Progenitor cell of endocrine pancreas (in vitro differentiated cells): ENCODE data around the gene PRR35. TPM values are rescaled to one million over a fixed set of nuclear protein-coding genes. Genes with fewer than 3 reads are reported as not detected.

Experiments
- DNase-seq: peaks from one replicate; pipeline ENCODE4 v3.0.0; 2021; ENCODE audit warnings: low spot score; ENCODE audit not compliant: unreplicated experiment
- H3K27ac Mint-ChIP-seq: 2 replicates; pipeline ENCODE4 v1.8.0; 2021; ENCODE audit warnings: mild to moderate bottlenecking, moderate library complexity, mixed read lengths
- H3K27me3 Mint-ChIP-seq: 2 replicates; pipeline ENCODE4 v1.8.0; 2021; ENCODE audit warnings: mixed read lengths
- H3K36me3 Mint-ChIP-seq: 2 replicates; pipeline ENCODE4 v1.8.0; 2022; ENCODE audit warnings: mixed read lengths; ENCODE audit not compliant: insufficient read depth
- H3K4me1 Mint-ChIP-seq: 2 replicates; pipeline ENCODE4 v1.8.0; 2021; ENCODE audit warnings: low read depth, mixed read lengths
- H3K4me3 Mint-ChIP-seq: 2 replicates; pipeline ENCODE4 v1.8.0; 2021; ENCODE audit warnings: low read depth, mild to moderate bottlenecking, moderate library complexity, mixed read lengths
- H3K9me3 Mint-ChIP-seq: 2 replicates; pipeline ENCODE4 v1.8.0; 2021; ENCODE audit warnings: low read depth, mixed read lengths
- total RNA-seq: library from RNA; stranded (reverse); gene quantifications from 2 replicates; pipeline ENCODE4 v1.2.1, GENCODE V29; 2021
- TF ChIP-seq, protein P1 (sequence below): fragments of 200-600 bp; sonication (generic); IDR thresholded peaks from one replicate; pipeline ENCODE4 v1.5.0; 2021; ENCODE audit warnings: antibody characterized with exemption, mild to moderate bottlenecking; ENCODE audit not compliant: unreplicated experiment

Gene PRR35
- total RNA-seq, 1 donor from 2014 or later = not detected

DNA sequence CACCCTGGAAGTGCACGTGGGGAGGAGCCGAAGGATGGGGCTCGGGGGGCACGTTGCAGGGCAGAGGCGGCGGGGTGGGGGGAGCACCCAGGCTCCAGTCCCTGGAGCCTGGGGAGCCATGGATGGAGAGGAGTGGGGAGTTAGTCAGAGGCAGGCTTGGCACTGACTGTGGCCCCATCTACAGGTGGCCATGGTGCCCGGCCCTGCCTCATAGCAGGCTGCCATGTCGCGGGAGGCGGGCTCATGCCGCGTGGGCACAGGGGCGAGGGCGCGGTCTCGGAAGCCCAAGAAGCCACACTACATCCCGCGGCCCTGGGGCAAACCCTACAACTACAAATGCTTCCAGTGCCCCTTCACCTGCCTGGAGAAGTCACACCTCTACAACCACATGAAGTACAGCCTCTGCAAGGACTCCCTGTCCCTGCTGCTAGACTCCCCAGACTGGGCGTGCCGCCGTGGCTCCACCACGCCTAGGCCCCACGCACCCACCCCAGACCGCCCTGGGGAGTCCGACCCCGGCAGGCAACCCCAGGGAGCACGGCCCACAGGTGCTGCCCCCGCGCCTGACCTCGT, 3.0 kb downstream of the PRR35 start:
- Mint-ChIP-seq H3K4me3 (no peak overlapping the region), H3K36me3 (no peaks in the 10 kb centered on the region), H3K27me3 (peaks cover 21% of the 10 kb centered on the region), H3K27ac (no peak overlapping the region), H3K4me1 (peaks cover 6% of the 10 kb centered on the region), H3K9me3 (no peaks in the 10 kb centered on the region)
- no peak for DNase-seq
- TF ChIP-seq, protein P1, sequence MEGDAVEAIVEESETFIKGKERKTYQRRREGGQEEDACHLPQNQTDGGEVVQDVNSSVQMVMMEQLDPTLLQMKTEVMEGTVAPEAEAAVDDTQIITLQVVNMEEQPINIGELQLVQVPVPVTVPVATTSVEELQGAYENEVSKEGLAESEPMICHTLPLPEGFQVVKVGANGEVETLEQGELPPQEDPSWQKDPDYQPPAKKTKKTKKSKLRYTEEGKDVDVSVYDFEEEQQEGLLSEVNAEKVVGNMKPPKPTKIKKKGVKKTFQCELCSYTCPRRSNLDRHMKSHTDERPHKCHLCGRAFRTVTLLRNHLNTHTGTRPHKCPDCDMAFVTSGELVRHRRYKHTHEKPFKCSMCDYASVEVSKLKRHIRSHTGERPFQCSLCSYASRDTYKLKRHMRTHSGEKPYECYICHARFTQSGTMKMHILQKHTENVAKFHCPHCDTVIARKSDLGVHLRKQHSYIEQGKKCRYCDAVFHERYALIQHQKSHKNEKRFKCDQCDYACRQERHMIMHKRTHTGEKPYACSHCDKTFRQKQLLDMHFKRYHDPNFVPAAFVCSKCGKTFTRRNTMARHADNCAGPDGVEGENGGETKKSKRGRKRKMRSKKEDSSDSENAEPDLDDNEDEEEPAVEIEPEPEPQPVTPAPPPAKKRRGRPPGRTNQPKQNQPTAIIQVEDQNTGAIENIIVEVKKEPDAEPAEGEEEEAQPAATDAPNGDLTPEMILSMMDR = no peak

DNA sequence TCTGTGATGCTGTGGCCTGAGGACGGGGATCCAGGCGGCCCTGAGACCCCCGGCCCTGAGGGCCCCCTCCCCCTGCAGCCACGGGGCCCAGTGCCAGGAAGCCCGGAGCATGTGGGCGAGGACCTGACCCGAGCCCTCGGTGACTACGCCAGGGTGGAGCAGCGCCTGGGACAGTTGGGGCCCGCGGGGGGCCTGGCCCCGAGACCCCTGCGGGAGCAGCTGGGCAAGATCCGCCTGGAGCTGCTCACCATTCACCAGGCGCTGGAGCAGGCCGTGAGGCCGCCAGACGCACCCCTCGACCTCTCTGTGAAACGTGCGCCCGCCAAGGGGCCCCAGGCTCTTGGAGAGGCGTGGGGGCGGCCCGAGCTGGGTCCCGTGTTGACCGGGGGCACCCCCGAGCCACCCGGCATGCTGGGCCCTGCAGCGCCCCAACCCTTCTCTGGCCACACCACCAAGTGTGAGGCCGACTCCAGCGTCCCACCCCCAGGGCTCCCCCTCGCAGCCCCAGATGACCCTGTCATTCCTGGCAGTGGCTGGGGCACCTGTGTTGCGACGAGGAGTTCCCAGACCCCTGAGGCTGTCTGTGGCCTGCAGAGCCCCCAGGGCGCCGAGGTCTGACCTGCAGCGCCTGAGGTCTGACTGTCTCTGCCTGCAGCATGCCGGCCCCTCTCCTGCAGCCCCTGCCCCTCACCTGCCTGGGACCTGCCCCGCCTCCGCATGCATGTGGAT, 4.7 kb downstream of the PRR35 start:
- no peak overlapping the region for H3K4me3 Mint-ChIP-seq
- TF ChIP-seq, protein P1 = no peak
- H3K9me3 Mint-ChIP-seq = no peaks in the 10 kb centered on the region
- no peak for DNase-seq
- H3K36me3 Mint-ChIP-seq = no peaks in the 10 kb centered on the region
- H3K4me1 Mint-ChIP-seq = peaks cover 10% of the 10 kb centered on the region
- no peak overlapping the region for H3K27ac Mint-ChIP-seq
- peaks cover 12% of the 10 kb centered on the region for H3K27me3 Mint-ChIP-seq

DNA sequence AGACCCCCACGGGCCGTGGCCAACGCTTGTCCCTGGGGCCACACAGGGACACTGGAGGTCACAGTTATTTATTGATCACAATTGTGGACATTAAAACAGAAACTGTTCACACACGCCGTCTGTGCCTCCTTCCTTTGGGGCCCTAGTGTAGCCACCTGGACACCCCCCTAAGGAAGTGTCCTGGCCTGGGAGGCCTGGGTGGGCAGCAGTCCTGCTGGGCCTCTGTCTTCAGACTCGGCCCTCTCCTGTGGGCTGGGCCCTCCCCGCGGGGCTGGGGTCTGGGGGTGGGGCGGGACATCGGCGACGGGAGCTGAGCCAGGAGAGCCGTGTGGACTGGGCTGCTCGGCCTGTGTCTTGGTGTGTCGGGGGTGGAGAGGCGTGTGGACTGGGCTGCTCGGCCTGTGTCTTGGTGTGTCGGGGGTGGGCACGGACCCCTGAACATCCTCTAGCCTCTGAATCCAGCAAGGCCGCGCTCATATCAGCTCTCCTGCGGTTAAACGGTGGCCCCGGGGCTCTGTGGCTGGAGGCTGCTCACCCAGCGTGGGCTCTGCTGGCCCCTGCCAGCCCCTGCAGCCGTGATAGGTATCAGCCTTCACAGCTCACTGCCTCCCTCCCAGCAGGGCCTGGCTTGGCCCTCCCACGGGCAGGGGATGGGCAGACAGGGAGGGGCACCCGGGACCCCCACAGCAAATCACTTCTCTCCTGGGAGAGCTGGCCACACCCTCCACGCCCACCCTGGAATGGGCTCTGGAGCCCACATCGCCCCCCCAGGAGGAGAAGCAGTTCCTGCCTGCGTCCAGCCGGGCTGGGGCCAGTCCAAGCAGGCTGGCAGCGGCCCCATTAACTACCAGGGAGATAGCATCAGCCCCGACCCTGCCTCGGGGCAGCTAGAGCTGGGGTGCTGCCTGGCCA, 5.5 kb downstream of the PRR35 start:
- Mint-ChIP-seq H3K27ac (no peak overlapping the region), H3K27me3 (peaks cover 12% of the 10 kb centered on the region), H3K4me1 (peaks cover 11% of the 10 kb centered on the region), H3K4me3 (no peak overlapping the region), H3K36me3 (no peaks in the 10 kb centered on the region), H3K9me3 (no peaks in the 10 kb centered on the region)
- TF ChIP-seq, protein P1 = no peak
- no peak for DNase-seq

DNA sequence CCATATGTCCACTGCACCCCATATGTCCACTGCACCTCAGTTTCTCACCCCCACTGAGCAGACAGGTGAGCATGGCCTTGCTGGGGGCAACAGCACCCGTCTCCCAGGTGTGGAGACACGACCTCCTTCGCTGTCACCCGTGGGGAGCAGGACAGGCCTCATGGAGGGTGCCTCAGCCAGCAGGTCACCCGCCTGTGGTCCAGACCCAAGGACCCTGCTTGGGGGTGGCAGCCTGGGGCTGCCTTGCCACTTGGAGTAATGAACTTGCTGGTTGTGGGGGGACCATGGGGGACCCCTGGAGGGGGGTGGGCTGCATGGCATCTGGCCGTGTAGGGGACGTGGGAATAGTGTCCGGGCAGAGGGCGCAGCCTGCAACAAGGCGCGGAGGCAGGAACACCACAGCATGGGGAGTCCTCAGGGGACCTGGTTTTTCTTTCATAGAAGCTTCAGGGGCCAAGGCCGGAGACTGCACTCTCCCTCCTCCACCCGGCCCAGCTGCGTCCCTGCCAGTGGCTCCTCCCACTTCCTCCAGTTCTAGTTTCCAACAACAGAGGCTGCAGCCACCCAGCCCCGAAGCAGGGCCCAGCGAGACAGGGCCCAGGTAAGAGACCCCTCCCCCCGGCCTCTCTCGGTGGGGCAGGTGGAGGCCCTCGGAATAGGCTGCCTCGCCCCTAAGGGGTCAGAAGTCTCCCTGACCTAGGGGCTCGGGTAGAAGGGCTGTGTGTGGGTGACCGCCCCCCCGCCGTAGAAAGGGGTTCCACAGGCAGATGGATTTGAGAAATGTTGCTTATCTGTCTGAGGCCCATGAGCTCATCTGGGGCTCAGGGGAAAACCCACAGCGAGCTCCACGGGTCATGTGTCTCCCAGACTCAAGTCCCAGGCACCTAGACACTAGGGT, 6.5 kb downstream of the PRR35 start, which contains the start of gene NHLRC4:
Gene NHLRC4, plus strand, starts transcription at position 531 of the 898 bp plus-strand sequence. CDS start 1,043 bp downstream, outside the sequence.
- Mint-ChIP-seq H3K4me3 (peak within 1 kb of the TSS; percentile 55), H3K27ac (no peak within 1 kb of the TSS), H3K27me3 (peaks cover 9% of the 10 kb centered on the region), H3K4me1 (peaks cover 19% of the 10 kb centered on the region), H3K36me3 (no peaks in the 10 kb centered on the region), H3K9me3 (no peaks in the 10 kb centered on the region)
- TF ChIP-seq, protein P1 = no peak
- DNase-seq = no peak
